HG02938 (cell line): ENCODE data around the gene FLACC1.
"Not testable (repeated sequence)": the region's sequence is repeated elsewhere in the genome, so short reads cannot be mapped to it uniquely, and the experiment has no call there.

Experiments
- ATAC-seq: cut with Tn5 transposase; IDR thresholded peaks from one replicate; pipeline ENCODE4 v1.9.1; 2021; ENCODE audit warnings: mild to moderate bottlenecking, moderate library complexity; ENCODE audit not compliant: unreplicated experiment

Gene FLACC1

GRCh38 chr2:201349601-201350000 lies 7.5 kb downstream of the FLACC1 start:
- no peak for ATAC-seq

DNA sequence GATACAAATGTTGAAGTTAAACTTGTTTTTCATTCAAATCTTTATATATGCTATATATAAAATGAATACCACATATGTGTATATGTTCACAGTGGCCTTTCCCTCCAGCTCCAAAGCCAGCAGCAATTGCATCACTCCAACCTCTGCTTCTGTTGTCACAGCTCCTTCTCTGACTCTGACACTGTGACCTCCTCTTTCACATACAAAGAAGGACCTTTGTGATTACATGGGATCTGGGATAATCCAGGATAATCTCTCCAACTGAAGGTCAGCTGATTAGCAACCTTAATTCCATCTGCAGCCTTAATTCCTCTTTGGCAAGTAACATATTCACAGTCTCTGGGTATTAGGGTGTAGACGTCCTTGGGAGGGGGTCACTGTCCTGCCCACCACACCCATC lies 8.4 kb downstream of the FLACC1 start:
- ATAC-seq, result no peak

- ATAC-seq, result no peak
Observed at GRCh38 chr2:201347138-201347537, 10.0 kb downstream of the FLACC1 start.

DNA sequence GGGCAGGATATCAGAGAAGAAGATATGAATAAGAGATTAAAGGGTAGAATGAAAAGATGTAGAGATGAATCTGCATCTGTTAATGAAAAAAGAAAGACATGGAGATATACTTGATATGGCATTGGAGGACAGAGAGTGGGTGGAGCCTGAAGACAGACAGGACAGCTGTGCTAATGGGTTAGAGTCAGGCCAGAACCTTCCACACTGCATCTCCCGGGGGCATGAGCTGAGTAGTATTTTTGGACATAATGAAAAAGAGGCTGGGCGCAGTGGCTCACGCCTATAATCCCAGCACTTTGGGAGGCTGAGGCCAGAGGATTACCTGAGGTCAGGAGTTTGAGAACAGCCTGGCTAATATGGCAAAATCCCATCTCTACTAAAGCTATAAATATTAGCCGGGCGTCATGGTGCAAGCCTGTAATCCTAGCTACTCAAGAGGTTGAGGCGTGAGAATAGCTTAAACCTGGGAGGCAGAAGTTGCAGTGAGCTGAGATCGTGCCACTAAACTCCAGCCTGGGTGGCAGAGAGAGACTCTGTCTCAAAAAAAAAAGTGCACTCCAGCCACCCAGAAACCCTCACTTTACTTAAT lies 11.4 kb downstream of the FLACC1 start:
- ATAC-seq, result no peak

DNA sequence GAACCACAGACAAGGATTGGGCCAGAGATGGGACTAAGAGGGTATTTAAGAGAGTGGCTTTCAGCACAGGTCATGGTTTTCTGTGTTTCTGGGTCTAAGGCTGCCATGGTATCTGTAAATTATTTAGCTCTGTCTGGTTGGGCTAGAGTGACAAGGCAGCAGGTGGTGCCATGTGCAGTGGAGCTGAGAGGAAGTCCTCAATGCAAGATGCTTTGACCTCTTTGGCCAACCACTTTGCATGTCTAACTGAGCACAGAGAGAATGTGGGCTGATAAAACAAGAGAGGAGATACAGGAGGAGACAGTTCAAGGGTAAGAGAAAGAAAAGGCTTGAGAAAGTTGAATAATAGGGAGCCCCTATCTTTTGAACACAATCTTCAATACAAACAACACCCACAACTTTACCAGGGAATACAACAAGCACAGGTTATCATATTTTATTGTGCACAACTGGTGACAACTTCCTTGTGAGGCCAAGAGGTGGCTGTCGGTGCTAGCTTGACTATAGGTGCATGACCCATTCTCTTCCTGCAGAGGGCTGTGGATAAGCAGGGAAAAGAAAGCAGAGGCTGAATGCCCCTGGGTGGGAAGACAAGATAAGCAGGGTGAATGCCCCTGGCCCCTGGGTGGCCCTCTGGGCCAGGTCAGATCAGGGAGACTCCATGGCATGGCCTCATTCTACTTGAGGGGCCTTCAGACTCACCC lies 12.3 kb downstream of the FLACC1 start:
- ATAC-seq, result peak; percentile 96

DNA sequence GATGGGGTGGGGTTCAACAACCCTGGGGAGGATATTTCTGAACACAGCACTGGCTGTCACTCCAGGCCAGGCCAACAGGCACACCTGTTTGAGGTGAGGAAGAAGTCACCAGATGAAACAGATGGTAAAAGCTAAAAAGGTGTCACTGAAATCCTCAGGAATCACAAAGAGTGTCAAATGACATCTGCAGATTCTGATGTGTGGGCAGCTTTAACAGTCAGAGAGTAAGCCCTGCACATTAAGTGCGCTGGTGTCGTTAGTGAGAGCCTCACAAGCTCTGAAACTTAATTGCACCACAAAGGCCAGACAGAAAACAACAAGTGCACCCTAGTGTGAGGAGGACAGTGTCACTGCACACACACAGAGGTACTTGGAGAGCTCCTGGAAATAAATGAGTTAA lies 13.6 kb downstream of the FLACC1 start:
- ATAC-seq, result no peak

- no peak for ATAC-seq
Observed at GRCh38 chr2:201342923-201343322, 14.2 kb downstream of the FLACC1 start.

GRCh38 chr2:201329409-201329808 lies 27.7 kb downstream of the FLACC1 start:
- no peak for ATAC-seq

GRCh38 chr2:201327678-201328077 lies 29.5 kb downstream of the FLACC1 start:
- ATAC-seq, result no peak

GRCh38 chr2:201322772-201323171 lies 34.4 kb downstream of the FLACC1 start:
- ATAC-seq, result no peak

DNA sequence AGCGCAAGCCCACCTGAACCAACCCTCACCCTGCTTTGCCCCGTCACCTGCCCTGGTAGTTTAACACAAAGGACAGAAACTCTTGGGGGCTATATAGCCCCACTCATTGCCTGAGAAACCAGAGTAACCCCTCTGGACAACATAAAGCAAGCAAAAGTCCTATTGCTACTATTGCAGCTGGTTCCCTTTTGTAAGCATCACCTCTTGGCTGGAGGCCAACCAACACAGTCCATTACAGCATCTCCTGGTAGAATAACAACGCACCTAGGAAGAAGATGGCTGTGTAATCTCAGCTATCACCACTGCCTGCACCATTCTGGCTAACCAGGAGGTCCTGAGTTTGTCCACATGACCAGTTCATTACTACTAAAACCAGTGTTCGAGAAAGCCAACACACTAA lies 36.4 kb downstream of the FLACC1 start:
- no peak for ATAC-seq

- ATAC-seq, result no peak
Observed at GRCh38 chr2:201320257-201320656, 36.9 kb downstream of the FLACC1 start.

- ATAC-seq, result no peak
Observed at GRCh38 chr2:201319511-201319910, 37.6 kb downstream of the FLACC1 start.

DNA sequence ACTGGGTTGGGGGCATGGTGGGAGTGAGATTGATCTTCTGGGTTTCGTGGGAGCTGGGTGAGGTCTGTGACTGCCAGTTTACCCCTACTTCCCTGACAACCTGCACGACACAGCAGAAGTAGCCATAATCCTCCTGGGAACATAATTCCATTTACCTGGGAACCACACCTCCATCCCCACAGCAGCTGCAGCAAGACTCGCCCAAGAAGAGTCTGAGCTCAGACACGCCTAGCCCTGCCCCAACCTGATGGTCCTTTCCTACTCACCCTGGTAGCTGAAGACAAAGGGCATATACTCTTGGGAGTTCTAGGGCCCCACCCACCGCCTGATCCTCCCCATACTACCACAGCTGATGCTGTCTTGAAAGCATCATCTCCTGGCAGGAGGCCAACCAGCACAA lies 43.8 kb downstream of the FLACC1 start:
- ATAC-seq, result no peak

DNA sequence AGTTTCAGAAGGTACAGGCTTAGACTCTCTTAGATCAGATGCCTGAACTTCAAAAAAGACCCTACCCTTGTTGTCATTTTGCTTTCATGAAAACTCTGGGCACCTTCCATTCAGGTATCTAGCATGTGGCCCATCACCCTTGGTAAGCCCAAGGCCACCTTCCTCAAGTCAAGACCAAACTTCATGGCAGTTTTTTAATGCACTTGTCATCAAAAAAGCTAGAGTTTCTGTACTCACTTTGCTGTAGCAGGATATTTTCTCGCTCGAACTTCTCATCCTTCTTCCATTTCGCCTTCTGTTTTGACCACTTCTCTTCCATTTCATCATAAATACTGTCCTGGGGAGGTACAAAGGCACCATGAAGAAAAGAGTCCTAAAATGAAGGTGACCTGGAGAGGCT lies 48.2 kb downstream of the FLACC1 start:
- no peak for ATAC-seq

GRCh38 chr2:201307876-201308275 lies 49.3 kb downstream of the FLACC1 start:
- ATAC-seq, result no peak

- not testable (repeated sequence) for ATAC-seq
Observed at GRCh38 chr2:201299929-201300328, 57.2 kb downstream of the FLACC1 start.

DNA sequence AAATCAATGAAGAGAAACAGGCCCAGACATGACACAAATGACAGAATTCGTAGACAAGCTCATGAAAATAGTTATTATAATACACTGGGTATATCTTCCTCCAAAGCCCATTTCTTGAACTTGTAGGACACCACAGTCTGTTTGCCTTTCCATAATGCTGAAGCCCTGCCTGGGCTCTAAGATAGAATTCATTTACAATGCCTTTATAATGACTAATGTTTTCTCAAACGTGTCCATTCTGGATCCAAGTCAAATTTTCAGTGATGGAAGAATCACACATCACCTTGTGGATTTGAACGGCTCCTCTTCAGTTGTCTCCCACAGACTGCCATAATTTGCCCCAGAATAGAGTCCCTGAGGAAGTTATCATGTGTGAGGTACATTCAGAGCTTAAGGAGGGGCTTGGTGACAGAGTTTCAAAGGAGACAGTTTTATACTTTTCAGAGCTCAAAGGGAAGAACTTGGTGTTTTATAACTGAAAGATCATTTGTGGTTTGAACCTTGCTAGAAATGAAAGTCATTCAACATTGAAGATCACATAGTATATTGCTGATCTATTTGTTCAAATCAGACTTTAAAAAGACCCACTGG lies 58.6 kb downstream of the FLACC1 start:
- ATAC-seq, result no peak

- not testable (repeated sequence) for ATAC-seq
Observed at GRCh38 chr2:201290457-201291148, 66.5 kb downstream of the FLACC1 start.

GRCh38 chr2:201285499-201285898 lies 71.6 kb downstream of the FLACC1 start:
- ATAC-seq, result no peak

GRCh38 chr2:201280191-201281040 lies 76.7 kb downstream of the FLACC1 start:
- ATAC-seq, result no peak
